Right ventricle myocardium inferior (tissue), 1 donor: Measurements from ENCODE around the gene WDR36. TPM values are rescaled to one million over a fixed set of nuclear protein-coding genes. Genes with fewer than 3 reads are reported as not detected.

ENCODE experiments used
- ATAC-seq: fragments of 200-7000 bp; cut with Tn5 transposase; one replicate; pipeline ENCODE4 v1.9.1; 2020; ENCODE audit warnings: mild to moderate bottlenecking, moderate library complexity
- DNase-seq: peaks from one replicate; pipeline ENCODE4 v3.0.0; 2021; ENCODE audit errors: missing footprints
- intact Hi-C: fragments of 100-400 bp; cut with DNase I; formaldehyde crosslinking; loops from one replicate; pipeline ENCODE4 v1.11.0; 2022
- total RNA-seq: library from RNA; stranded (reverse); fragmentation: NEBNext Ultra II Directional; extraction: Animal tissue kit (Norgen Biotek cat#: 25700); gene quantifications from one replicate; pipeline ENCODE4 v1.2.1, GENCODE V29; 2021
- donor health status: DM: no; HTN: yes; CAD: no; lungs with severe emphysema.

WDR36 gene
- total RNA-seq, 1 donor from 2014 or later, result 14.6 TPM

- ATAC-seq (no peak), DNase-seq (no peak)
- intact Hi-C loops, result no loop called here
Measured at GRCh38 chr5:111163000-111163399, 70.9 kb downstream of the WDR36 start.

- DNase-seq, result no peak
- no peak for ATAC-seq
- intact Hi-C loops, result no loop called here
Measured at GRCh38 chr5:111165058-111165457, 72.9 kb downstream of the WDR36 start.

- ATAC-seq, result no peak
- intact Hi-C loops, result no loop called here
- DNase-seq, result no peak
Measured at GRCh38 chr5:111167551-111167950, 75.4 kb downstream of the WDR36 start.

- ATAC-seq (no peak), DNase-seq (no peak)
- intact Hi-C loops, result no loop called here
Measured at GRCh38 chr5:111168608-111169007, 76.5 kb downstream of the WDR36 start.

- intact Hi-C loops, result no loop called here
- DNase-seq (no peak), ATAC-seq (no peak)
Measured at GRCh38 chr5:111169269-111169668, 77.1 kb downstream of the WDR36 start.

- ATAC-seq (no peak), DNase-seq (no peak)
- intact Hi-C loops, result no loop called here
Measured at GRCh38 chr5:111170279-111170678, 78.1 kb downstream of the WDR36 start.

- intact Hi-C loops, result no loop called here
- DNase-seq (no peak), ATAC-seq (no peak)
Measured at GRCh38 chr5:111172504-111172903, 80.4 kb downstream of the WDR36 start.

GRCh38 chr5:111173476-111173875, 81.3 kb downstream of the WDR36 start:
- no peak for ATAC-seq
- intact Hi-C loops, result no loop called here
- no peak for DNase-seq

Other genes starting within 250 kb of the WDR36 start
- gene TSLP, start 20.6 kb upstream of the WDR36 start, total RNA-seq, result 6.0 TPM
- gene CAMK4, start 132.0 kb downstream of the WDR36 start, total RNA-seq, result 0.11 TPM